Erythroblast (primary cell): ENCODE data around the gene IMMP2L.

Experiments used
- GATA1 ChIP-seq: IDR thresholded peaks from 2 replicates; pipeline ENCODE4 v1.6.1; 2011; ENCODE audit warnings: low read depth, mild to moderate bottlenecking, control low read depth, low read length, moderate library complexity
- POLR2A ChIP-seq: IDR thresholded peaks from 2 replicates; pipeline ENCODE4 v1.6.1; 2011; ENCODE audit warnings: mild to moderate bottlenecking, low read length

GRCh38 chr7:110645616-110646015 is 916.7 kb downstream of the IMMP2L start:
- TF ChIP-seq POLR2A (no peak), GATA1 (no peak)
